OCI-LY7 (cell line): ENCODE results near the gene PDZRN4.

Source experiments
- CTCF ChIP-seq: fragments of 200-600 bp; sonication (generic); conservative IDR thresholded peaks from 2 replicates; pipeline ENCODE4 v1.5.1; 2014; ENCODE audit warnings: mild to moderate bottlenecking, antibody characterized with exemption, low read length, moderate library complexity, mixed read lengths
- EZH2phosphoT487 ChIP-seq: fragments of 200-600 bp; sonication (generic); IDR thresholded peaks from 2 replicates; pipeline ENCODE4 v1.6.1; 2018; ENCODE audit warnings: low read depth, borderline replicate concordance, mild to moderate bottlenecking, mixed run types, antibody characterized with exemption, low read length, moderate library complexity, mixed read lengths

GRCh38 chr12:41589878-41590277, 401.8 kb downstream of the PDZRN4 start:
- no peak for TF ChIP-seq CTCF
- TF ChIP-seq EZH2phosphoT487, result no peak
